MCF 10A (cell line): ENCODE data around the gene HELLS. TPM values are rescaled to one million over a fixed set of nuclear protein-coding genes. Genes with fewer than 3 reads are reported as not detected.
"Not testable (repeated sequence)": the region's sequence is repeated elsewhere in the genome, so short reads cannot be mapped to it uniquely, and the experiment has no call there.

ENCODE experiments used
- BruUV-seq: library from RNA; stranded (reverse); fragments of 400-500 nt; replicated peaks from 2 replicates; lab custom pipeline; 2021; lab: Mats Ljungman, UMichigan
- CTCF ChIA-PET: fragments of 300-600 bp; sonication (Branson Sonifier 250); formaldehyde crosslinking; extraction: SDS; loops from one replicate; lab custom pipeline; 2021; ENCODE audit warnings: antibody characterized with exemption, inconsistent platforms; lab: Yijun Ruan, JAX
- POLR2A ChIA-PET: fragments of 300-600, 350-650 bp; sonication (Branson Sonifier 250); formaldehyde crosslinking; extraction: SDS; loops from one replicate; lab custom pipeline; 2020; ENCODE audit warnings: antibody characterized with exemption, inconsistent platforms; lab: Yijun Ruan, JAX
- DNase-seq: peaks from one replicate; pipeline ENCODE4 v3.0.0-alpha.2; 2018; ENCODE audit not compliant: unreplicated experiment
- H3K27ac Mint-ChIP-seq: one replicate; pipeline ENCODE4 v1.8.0; 2022; ENCODE audit warnings: mild to moderate bottlenecking, low read depth, mixed read lengths; ENCODE audit not compliant: unreplicated experiment
- H3K27me3 Mint-ChIP-seq: one replicate; pipeline ENCODE4 v1.8.0; 2022; ENCODE audit warnings: mixed read lengths; ENCODE audit not compliant: insufficient read depth, unreplicated experiment
- H3K36me3 Mint-ChIP-seq: one replicate; pipeline ENCODE4 v1.8.0; 2022; ENCODE audit warnings: mild to moderate bottlenecking, moderate library complexity, mixed read lengths; ENCODE audit not compliant: insufficient read depth, unreplicated experiment
- H3K4me1 Mint-ChIP-seq: one replicate; pipeline ENCODE4 v1.8.0; 2022; ENCODE audit warnings: mixed read lengths; ENCODE audit not compliant: insufficient read depth, unreplicated experiment
- H3K4me3 Mint-ChIP-seq: one replicate; pipeline ENCODE4 v1.8.0; 2022; ENCODE audit warnings: mild to moderate bottlenecking, moderate library complexity, mixed read lengths; ENCODE audit not compliant: unreplicated experiment
- H3K9me3 Mint-ChIP-seq: one replicate; pipeline ENCODE4 v1.8.0; 2022; ENCODE audit warnings: mixed read lengths; ENCODE audit not compliant: unreplicated experiment
- intact Hi-C: fragments of 100-400 bp; cut with micrococcal nuclease; formaldehyde crosslinking; loops from 2 replicates; pipeline ENCODE4 v1.14.1; 2022
- total RNA-seq: library from RNA; stranded (reverse); gene quantifications from 2 replicates; pipeline ENCODE4 v1.2.3, GENCODE V29; 2022
- TF ChIP-seq, protein P1 (sequence below): fragments of 200-600 bp; IDR thresholded peaks from one replicate; pipeline ENCODE4 v1.8.0; 2022; ENCODE audit warnings: antibody characterized with exemption, mild to moderate bottlenecking; ENCODE audit not compliant: unreplicated experiment

The HELLS gene
- total RNA-seq, 1 experiment from 2014 or later: 31.4 TPM

DNA sequence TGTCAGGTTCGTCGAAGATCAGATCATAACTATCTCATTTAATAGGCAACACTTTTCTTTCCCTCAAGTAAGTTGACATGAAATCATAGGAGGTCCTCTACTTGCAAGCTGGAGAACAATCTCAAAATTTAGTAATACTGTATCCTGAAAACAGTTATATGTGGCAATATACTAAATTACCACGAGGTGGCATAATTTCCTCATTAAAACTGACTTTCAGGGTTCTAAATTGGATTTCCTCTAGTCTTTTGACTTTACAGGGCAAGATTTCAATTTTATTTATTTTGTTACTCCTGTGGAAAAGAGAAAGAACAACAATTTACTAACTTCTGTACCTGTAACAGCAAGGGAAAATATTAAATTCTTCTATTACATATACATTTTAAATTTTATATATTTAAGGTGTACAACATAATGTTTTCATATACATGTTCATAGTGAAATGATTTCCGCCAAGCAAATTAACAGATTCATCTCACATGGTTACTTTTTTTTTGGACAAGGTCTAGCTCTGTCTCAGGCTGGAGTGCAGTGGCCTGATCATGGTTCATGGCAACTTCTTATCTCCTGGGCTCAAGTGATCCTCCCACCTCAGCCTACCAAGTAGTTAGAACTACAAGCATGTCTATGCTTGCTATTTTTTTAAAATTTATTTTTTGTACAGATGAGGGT lies 84.6 kb downstream of the HELLS start:
- CTCF ChIA-PET: interaction anchor here (0.6 to 3.5 kb wide), 13 partner anchors 33 to 744 kb away, joined by 3 to 22 read pairs (median 3); no protein-coding TSS in a partner anchor
- no peaks in the 10 kb centered on the region for H3K9me3 Mint-ChIP-seq
- no peaks in the 10 kb centered on the region for H3K27me3 Mint-ChIP-seq
- POLR2A ChIA-PET: no interaction called here
- TF ChIP-seq, protein P1, sequence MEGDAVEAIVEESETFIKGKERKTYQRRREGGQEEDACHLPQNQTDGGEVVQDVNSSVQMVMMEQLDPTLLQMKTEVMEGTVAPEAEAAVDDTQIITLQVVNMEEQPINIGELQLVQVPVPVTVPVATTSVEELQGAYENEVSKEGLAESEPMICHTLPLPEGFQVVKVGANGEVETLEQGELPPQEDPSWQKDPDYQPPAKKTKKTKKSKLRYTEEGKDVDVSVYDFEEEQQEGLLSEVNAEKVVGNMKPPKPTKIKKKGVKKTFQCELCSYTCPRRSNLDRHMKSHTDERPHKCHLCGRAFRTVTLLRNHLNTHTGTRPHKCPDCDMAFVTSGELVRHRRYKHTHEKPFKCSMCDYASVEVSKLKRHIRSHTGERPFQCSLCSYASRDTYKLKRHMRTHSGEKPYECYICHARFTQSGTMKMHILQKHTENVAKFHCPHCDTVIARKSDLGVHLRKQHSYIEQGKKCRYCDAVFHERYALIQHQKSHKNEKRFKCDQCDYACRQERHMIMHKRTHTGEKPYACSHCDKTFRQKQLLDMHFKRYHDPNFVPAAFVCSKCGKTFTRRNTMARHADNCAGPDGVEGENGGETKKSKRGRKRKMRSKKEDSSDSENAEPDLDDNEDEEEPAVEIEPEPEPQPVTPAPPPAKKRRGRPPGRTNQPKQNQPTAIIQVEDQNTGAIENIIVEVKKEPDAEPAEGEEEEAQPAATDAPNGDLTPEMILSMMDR: peak; percentile 51
- intact Hi-C loops: loop anchor here (1.0 to 5.0 kb wide), 5 partner anchors 334 to 732 kb away; no protein-coding TSS in a partner anchor
- no peak overlapping the region for H3K4me3 Mint-ChIP-seq
- H3K27ac Mint-ChIP-seq: no peak overlapping the region
- no TSS peak for BruUV-seq
- no peaks in the 10 kb centered on the region for H3K36me3 Mint-ChIP-seq
- no peaks in the 10 kb centered on the region for H3K4me1 Mint-ChIP-seq
- peak; percentile 49 for DNase-seq

DNA sequence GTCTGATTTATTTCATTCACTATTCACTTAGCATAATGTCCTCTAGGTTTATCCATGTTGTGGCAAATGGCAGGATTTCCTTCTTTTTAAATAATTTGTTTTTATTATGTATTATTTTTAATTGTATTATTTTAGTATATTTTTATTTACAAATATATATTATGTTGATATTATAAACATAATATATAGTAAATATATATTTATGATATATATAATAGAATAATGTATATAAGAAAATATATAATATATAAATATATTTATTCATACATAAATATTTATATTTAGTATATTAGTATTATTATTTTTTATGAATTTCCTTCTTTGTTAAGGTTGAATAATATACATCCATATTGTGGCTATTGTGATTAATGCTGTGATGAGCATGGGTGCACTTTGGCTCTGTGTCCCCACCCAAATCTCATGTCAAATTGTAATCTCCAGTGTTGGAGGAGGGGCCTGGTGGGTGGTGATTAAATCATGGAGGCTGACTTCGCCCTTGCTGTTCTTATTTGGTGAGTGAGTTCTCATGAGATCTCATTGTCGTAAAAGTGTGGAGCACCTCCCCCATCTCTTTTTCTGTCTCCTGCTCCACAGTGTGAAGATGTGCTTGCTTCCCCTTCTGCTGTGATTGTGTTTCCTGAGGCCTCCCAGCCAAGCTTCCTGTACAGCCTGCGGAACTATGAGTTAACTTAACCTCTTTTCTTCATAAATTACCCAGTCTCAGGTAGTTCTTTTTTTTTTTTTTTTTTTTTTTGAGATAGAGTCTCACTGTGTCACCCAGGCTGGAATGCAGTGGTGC lies 85.7 kb downstream of the HELLS start:
- Mint-ChIP-seq H3K9me3 (no peaks in the 10 kb centered on the region), H3K36me3 (no peaks in the 10 kb centered on the region), H3K27ac (no peak overlapping the region), H3K4me1 (no peaks in the 10 kb centered on the region), H3K4me3 (no peak overlapping the region), H3K27me3 (no peaks in the 10 kb centered on the region)
- BruUV-seq: no TSS peak
- ChIA-PET CTCF (interaction anchor here (0.5 to 3.5 kb wide), 10 partner anchors 143 to 743 kb away, joined by 3 to 22 read pairs (median 4); no protein-coding TSS in a partner anchor), POLR2A (interaction anchor here (0.6 kb wide), 1 partner anchor 623 kb away, joined by 3 read pairs; no protein-coding TSS in a partner anchor)
- no peak for DNase-seq
- intact Hi-C loops: loop anchor here (5.0 kb wide), 3 partner anchors 501 to 731 kb away; no protein-coding TSS in a partner anchor
- TF ChIP-seq, protein P1: no peak

DNA sequence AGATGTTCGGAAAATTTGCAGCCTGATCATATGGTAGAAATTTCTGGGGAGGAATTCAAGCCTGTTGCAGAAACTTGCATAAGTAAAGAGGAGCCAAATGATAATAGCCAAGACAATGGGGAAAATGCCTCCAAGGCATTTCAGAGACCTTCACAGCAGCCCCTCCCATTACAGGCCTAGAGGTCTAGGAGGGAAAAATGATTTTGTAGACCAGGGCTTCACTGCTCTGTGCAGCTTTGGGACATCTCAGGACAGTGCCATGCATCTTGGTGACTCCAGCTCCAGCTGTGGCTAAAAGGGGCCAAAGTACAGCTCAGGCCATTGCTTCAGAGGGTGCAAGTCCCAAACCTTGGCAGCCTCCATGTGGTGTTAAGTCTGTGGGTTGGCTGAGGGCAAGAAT lies 87.4 kb downstream of the HELLS start:
- Mint-ChIP-seq H3K36me3 (no peaks in the 10 kb centered on the region), H3K27me3 (no peaks in the 10 kb centered on the region), H3K4me3 (no peak overlapping the region), H3K27ac (no peak overlapping the region), H3K4me1 (no peaks in the 10 kb centered on the region), H3K9me3 (peaks cover 12% of the 10 kb centered on the region)
- ChIA-PET CTCF (interaction anchor here (1.2 kb wide), 1 partner anchor 610 kb away, joined by 6 read pairs; no protein-coding TSS in a partner anchor), POLR2A (interaction anchor here (0.7 kb wide), 1 partner anchor 63 kb away, joined by 3 read pairs; no protein-coding TSS in a partner anchor)
- no peak for DNase-seq
- TF ChIP-seq, protein P1: no peak
- intact Hi-C loops: loop anchor here (5.0 kb wide), 3 partner anchors 499 to 729 kb away; no protein-coding TSS in a partner anchor
- no TSS peak for BruUV-seq

DNA sequence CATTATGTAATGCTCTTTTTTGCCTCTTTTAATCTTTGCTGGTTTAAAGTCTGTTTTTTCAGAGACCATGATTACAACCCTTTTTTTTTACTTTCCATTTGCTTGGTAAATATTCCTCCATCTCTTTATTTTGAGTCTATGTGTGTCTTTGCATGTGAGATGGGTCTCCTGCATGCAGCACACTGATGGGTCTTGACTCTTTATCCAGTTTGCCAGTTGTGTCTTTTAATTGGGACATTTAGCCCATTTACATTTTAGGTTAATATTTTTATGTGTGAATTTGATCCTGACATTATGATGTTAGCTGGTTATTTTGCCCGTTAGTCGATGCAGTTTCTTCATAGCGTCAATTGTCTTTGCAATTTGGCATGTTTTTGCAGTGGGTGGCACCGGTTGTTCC lies 92.5 kb downstream of the HELLS start:
- BruUV-seq, H3K4me1 Mint-ChIP-seq, DNase-seq, POLR2A ChIA-PET, H3K27me3 Mint-ChIP-seq, intact Hi-C loops, H3K27ac Mint-ChIP-seq, H3K4me3 Mint-ChIP-seq, H3K36me3 Mint-ChIP-seq, CTCF ChIA-PET: not testable (repeated sequence)
- peaks cover 23% of the 10 kb centered on the region for H3K9me3 Mint-ChIP-seq
